HCT116 (cell line): ENCODE data around the gene NKX1-1. TPM values are rescaled to one million over a fixed set of nuclear protein-coding genes. Genes with fewer than 3 reads are reported as not detected.

Experiments
- ATAC-seq: fragments of 200-7000 bp; cut with Tn5 transposase; 2 replicates; pipeline ENCODE4 v1.9.1; 2020; ENCODE audit warnings: mild to moderate bottlenecking, moderate library complexity
- BruUV-seq: library from RNA; stranded (reverse); fragments of 400-500 nt; replicated peaks from 2 replicates; lab custom pipeline; 2021; lab: Mats Ljungman, UMichigan
- CTCF ChIA-PET: fragments of 300-600 bp; sonication (Branson Sonifier 250); formaldehyde crosslinking; loops from one replicate; lab custom pipeline; 2021; ENCODE audit warnings: antibody characterized with exemption; lab: Charles Lee
- POLR2A ChIA-PET: fragments of 300-600, 350-600 bp; sonication (Branson Sonifier 250); formaldehyde crosslinking; loops from one replicate; lab custom pipeline; 2021; ENCODE audit warnings: antibody characterized with exemption; lab: Charles Lee
- RAD21 ChIA-PET, 2 experiments: fragments of 300-600 bp; sonication (Branson Sonifier 250); formaldehyde crosslinking; loops; one replicate each; lab custom pipeline; 2023; ENCODE audit warnings: low total read pairs in 2 of 2; ENCODE audit not compliant: uncharacterized antibody in 2 of 2, unreplicated experiment in 2 of 2, low non-redundant PET in 1 of 2; lab: Charles Lee
- DNase-seq: peaks from one replicate; pipeline ENCODE4 v3.0.0-alpha.2; 2010; ENCODE audit warnings: low read depth, low spot score
- H2AFZ ChIP-seq: fragments of 200-600 bp; shearing (Covaris generic), sonication (generic); 2 replicates; pipeline ENCODE4 v1.6.1; 2017; ENCODE audit warnings: low read depth, mixed run types, mixed read lengths, antibody characterized with exemption, low read length; ENCODE audit not compliant: poor library complexity, severe bottlenecking
- H3K27ac ChIP-seq: 2 replicates; pipeline ENCODE4 v1.5.1; 2012; ENCODE audit warnings: low read depth, low read length
- H3K27me3 ChIP-seq: fragments of 200-600 bp; sonication (generic); 2 replicates; pipeline ENCODE4 v1.6.1; 2016; ENCODE audit warnings: mixed run types, low read length, mixed read lengths; ENCODE audit not compliant: insufficient read depth
- H3K36me3 ChIP-seq, 2 experiments: fragments of 200-500 bp in 1 of 2; fragments of 200-600 bp in 1 of 2; sonication (Bioruptor generic) in 1 of 2; sonication (generic) in 1 of 2; 2 replicates each; pipeline versions ENCODE4 v1.5.1 to v1.6.1; 2014 to 2016; ENCODE audit warnings: low read length in 2 of 2, inconsistent platforms in 1 of 2, mixed read lengths in 1 of 2, mixed run types in 1 of 2; ENCODE audit not compliant: insufficient read depth in 2 of 2, control insufficient read depth in 1 of 2
- H3K4me1 ChIP-seq, 2 experiments: fragments of 200-600 bp in 1 of 2; sonication (generic) in 1 of 2; 2 replicates each; pipeline versions ENCODE4 v1.5.1 to v1.6.1; 2012 to 2017; ENCODE audit warnings: low read length in 2 of 2, inconsistent platforms in 1 of 2, mild to moderate bottlenecking in 1 of 2, mixed read lengths in 1 of 2, mixed run types in 1 of 2, moderate library complexity in 1 of 2; ENCODE audit not compliant: insufficient read depth in 2 of 2, control insufficient read depth in 1 of 2
- H3K4me2 ChIP-seq: fragments of 200-600 bp; sonication (generic); 2 replicates; pipeline ENCODE4 v1.6.1; 2017; ENCODE audit warnings: mixed run types, low read length, mixed read lengths
- H3K4me3 ChIP-seq, 2 experiments: fragments of 200-600 bp in 1 of 2; sonication (generic) in 1 of 2; replicated peaks in 1 of 2; 2 replicates each; pipeline ENCODE4 v1.5.1; 2011 to 2016; ENCODE audit warnings: low read length in 2 of 2, control low read depth in 1 of 2, low read depth in 1 of 2, mild to moderate bottlenecking in 1 of 2, mixed read lengths in 1 of 2, mixed run types in 1 of 2
- H3K79me2 ChIP-seq: fragments of 200-600 bp; sonication (generic); 2 replicates; pipeline ENCODE4 v1.6.1; 2017; ENCODE audit warnings: mild to moderate bottlenecking, mixed run types, low read length, moderate library complexity, mixed read lengths; ENCODE audit not compliant: insufficient read depth
- H3K9ac ChIP-seq: fragments of 200-600 bp; sonication (generic); 2 replicates; pipeline ENCODE4 v1.6.1; 2016; ENCODE audit warnings: low read length, mixed read lengths
- H3K9me2 ChIP-seq: fragments of 200-600 bp; sonication (generic), shearing (Covaris generic); 2 replicates; pipeline ENCODE4 v1.6.1; 2017; ENCODE audit warnings: mixed run types, mild to moderate bottlenecking, moderate library complexity; ENCODE audit not compliant: insufficient read depth
- H3K9me3 ChIP-seq, 2 experiments: fragments of 200-500 bp in 1 of 2; fragments of 200-600 bp in 1 of 2; sonication (Bioruptor generic) in 1 of 2; sonication (generic) in 1 of 2; 2 replicates each; pipeline ENCODE4 v1.6.1; 2014 to 2017; ENCODE audit warnings: low read length in 2 of 2, mixed read lengths in 2 of 2, inconsistent platforms in 1 of 2, low read depth in 1 of 2, mild to moderate bottlenecking in 1 of 2, mixed run types in 1 of 2, moderate library complexity in 1 of 2; ENCODE audit not compliant: control insufficient read depth in 1 of 2, insufficient read depth in 1 of 2
- H4K20me1 ChIP-seq: fragments of 200-600 bp; sonication (generic), shearing (Covaris generic); 2 replicates; pipeline ENCODE4 v1.6.1; 2017; ENCODE audit warnings: mixed run types, mild to moderate bottlenecking, moderate library complexity; ENCODE audit not compliant: insufficient read depth
- CTCF ChIP-seq, 3 experiments: fragments of 200-600 bp in 1 of 3; sonication (generic) in 1 of 3; IDR thresholded peaks in 2 of 3; conservative IDR thresholded peaks in 1 of 3; 2 replicates each; pipeline ENCODE4 v1.5.1; 2012 to 2017; ENCODE audit warnings: low read depth in 2 of 3, low read length in 2 of 3, antibody characterized with exemption in 1 of 3, borderline replicate concordance in 1 of 3, control low read depth in 1 of 3, mild to moderate bottlenecking in 1 of 3, mixed read lengths in 1 of 3, mixed run types in 1 of 3, moderate library complexity in 1 of 3; ENCODE audit not compliant: insufficient read depth in 1 of 3
- FOSL1 ChIP-seq: IDR thresholded peaks from 2 replicates; pipeline ENCODE4 v1.6.1; 2012; ENCODE audit warnings: low read depth
- JUND ChIP-seq: IDR thresholded peaks from 2 replicates; pipeline ENCODE4 v1.6.1; 2012
- REST ChIP-seq: IDR thresholded peaks from 2 replicates; pipeline ENCODE4 v1.6.1; 2012; ENCODE audit warnings: low read depth
- TCF7L2 ChIP-seq: IDR thresholded peaks from 2 replicates; pipeline ENCODE4 v1.7.0; 2011; ENCODE audit warnings: borderline replicate concordance, inconsistent platforms; ENCODE audit not compliant: insufficient read depth, insufficient read length; ENCODE audit errors: extremely low read depth
- YY1 ChIP-seq: IDR thresholded peaks from 2 replicates; pipeline ENCODE4 v1.6.1; 2011; ENCODE audit warnings: low read length, low read depth, moderate library complexity, mild to moderate bottlenecking; ENCODE audit not compliant: insufficient replicate concordance; ENCODE audit errors: extremely low read depth
- intact Hi-C: fragments of 100-400 bp; cut with micrococcal nuclease; formaldehyde crosslinking; loops from 2 replicates; pipeline ENCODE4 v1.10.0; 2022
- total RNA-seq: library from RNA; stranded (reverse); gene quantifications from one replicate; pipeline ENCODE4 v1.2.1, GENCODE V29; 2021; ENCODE audit not compliant: unreplicated experiment

The NKX1-1 gene
- total RNA-seq, 1 experiment from 2014 or later = not detected

GRCh38 chr4:1382776-1383727 lies 23.2 kb downstream of the NKX1-1 start:
- DNase-seq = no peak
- no peaks in the 10 kb centered on the region for H3K4me1 ChIP-seq
- ChIA-PET POLR2A (no interaction called here), CTCF (no interaction called here), RAD21 (no interaction called here)
- H4K20me1 ChIP-seq = no peaks in the 10 kb centered on the region
- H3K9ac ChIP-seq = no peak overlapping the region
- H3K4me2 ChIP-seq = no peak overlapping the region
- H3K9me3 ChIP-seq = no peaks in the 10 kb centered on the region
- no peak for TF ChIP-seq CTCF (IDR thresholded peaks at IDR 0.05 in 2 of 3, conservative IDR thresholded peaks at IDR 0.05 in 1 of 3; ENCODE audit: borderline replicate concordance in 1 of 3, insufficient read depth in 1 of 3, low read depth in 2 of 3, low read length in 2 of 3)
- TF ChIP-seq YY1 = no peak
- TF ChIP-seq FOSL1 = no peak
- no peak for TF ChIP-seq REST
- TF ChIP-seq TCF7L2 = no peak
- no peak for TF ChIP-seq JUND
- no peaks in the 10 kb centered on the region for H3K9me2 ChIP-seq
- ATAC-seq = no peak
- intact Hi-C loops = no loop called here
- H3K27ac ChIP-seq = no peak overlapping the region
- H2AFZ ChIP-seq = no peak overlapping the region
- no peak overlapping the region for H3K4me3 ChIP-seq
- no TSS peak for BruUV-seq
- peaks cover 2 to 4% of the 10 kb centered on the region in 2 experiments; a peak in 1 of 4 replicates for H3K36me3 ChIP-seq
- no peaks in the 10 kb centered on the region for H3K79me2 ChIP-seq
- no peaks in the 10 kb centered on the region for H3K27me3 ChIP-seq
